Stimulated activated CD8-positive, alpha-beta memory T cell treated with anti-CD3 and anti-CD28 coated beads, Interleukin-7, amount 100 ng/mL, for 48 hours (primary cell): Measurements from ENCODE around the gene LRFN4.
A peak's percentile ranks its signal among the peaks of the same experiment; 100 is the strongest.

Source experiments
- DNase-seq, 2 donors: peaks; one replicate each; pipeline ENCODE4 v3.0.0-alpha.2; 2020; ENCODE audit warnings: low read depth in 1 of 2; ENCODE audit errors: extremely low read depth in 1 of 2

LRFN4 gene

DNA sequence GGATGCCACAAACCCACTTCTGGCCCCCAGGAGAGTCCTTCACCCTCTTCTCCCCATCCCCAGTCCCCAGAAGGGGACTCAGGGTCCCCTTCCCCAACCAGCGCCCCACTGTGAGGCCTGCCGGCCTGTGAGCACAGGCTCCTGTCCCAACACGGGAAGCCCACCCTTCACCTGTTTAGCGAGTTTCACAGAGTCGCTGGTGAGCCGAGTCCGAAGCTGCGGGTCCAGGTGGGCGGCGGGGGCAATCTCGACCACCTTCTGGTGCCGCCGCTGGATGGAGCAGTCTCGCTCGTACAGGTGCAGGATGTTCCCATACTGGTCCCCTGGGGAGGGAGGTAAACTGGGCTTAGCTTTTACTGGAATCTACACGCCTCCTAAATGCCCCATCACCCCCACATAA is 13.3 kb downstream of the LRFN4 start:
- no peak for DNase-seq

GRCh38 chr11:66870616-66871520 is 14.0 kb downstream of the LRFN4 start:
- DNase-seq = no peak

GRCh38 chr11:66871521-66871901 is 14.6 kb downstream of the LRFN4 start:
- DNase-seq = no peak

GRCh38 chr11:66874232-66874631 is 17.4 kb downstream of the LRFN4 start:
- no peak for DNase-seq

DNA sequence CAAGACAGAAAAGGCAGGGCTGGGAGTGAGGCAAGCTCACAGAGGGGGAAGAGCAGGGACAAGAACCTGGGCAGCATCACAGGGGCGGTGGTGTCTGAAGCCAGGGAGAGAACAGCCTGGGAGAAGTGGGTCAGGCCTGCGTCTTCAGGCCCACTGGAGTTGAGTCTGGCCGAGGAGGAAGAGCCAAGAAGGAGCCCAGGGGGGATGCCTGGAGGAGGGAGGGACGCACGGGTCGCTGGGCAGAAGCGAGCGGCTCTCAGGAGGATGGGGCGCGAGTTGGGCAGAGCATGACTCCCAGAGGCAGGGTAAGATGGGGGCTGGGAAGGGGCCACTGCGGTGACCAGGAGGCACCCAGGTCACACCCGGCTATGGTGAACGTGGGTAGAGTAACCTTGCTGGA is 18.5 kb downstream of the LRFN4 start:
- DNase-seq = no peak

- DNase-seq = no peak
Observed at GRCh38 chr11:66877588-66878385, 20.9 kb downstream of the LRFN4 start.

- DNase-seq = no peak
Observed at GRCh38 chr11:66878474-66878873, 21.6 kb downstream of the LRFN4 start.

- DNase-seq = no peak
Observed at GRCh38 chr11:66879000-66879399, 22.1 kb downstream of the LRFN4 start.

DNA sequence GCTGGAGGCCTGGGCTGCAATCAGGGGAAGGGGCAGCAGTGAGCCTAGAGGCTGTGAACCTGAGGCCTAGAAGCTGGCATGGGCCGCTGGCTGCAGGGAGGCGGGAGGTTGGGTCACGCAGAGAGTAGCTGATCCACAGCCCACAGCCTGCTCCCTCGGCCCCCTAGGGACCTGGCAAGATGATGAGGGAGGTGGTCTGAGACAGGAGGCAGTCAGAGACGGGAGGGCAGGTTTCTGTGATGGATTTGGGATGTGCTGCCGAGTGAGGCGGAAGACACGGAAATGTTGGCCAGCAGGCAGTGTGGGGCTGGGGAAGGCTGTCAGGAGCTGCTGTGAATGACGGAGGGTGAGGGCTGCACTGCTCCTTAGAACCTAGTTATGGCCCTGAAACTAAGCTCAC is 22.7 kb downstream of the LRFN4 start:
- DNase-seq = no peak

GRCh38 chr11:66879999-66880398 is 23.1 kb downstream of the LRFN4 start:
- DNase-seq = no peak

DNA sequence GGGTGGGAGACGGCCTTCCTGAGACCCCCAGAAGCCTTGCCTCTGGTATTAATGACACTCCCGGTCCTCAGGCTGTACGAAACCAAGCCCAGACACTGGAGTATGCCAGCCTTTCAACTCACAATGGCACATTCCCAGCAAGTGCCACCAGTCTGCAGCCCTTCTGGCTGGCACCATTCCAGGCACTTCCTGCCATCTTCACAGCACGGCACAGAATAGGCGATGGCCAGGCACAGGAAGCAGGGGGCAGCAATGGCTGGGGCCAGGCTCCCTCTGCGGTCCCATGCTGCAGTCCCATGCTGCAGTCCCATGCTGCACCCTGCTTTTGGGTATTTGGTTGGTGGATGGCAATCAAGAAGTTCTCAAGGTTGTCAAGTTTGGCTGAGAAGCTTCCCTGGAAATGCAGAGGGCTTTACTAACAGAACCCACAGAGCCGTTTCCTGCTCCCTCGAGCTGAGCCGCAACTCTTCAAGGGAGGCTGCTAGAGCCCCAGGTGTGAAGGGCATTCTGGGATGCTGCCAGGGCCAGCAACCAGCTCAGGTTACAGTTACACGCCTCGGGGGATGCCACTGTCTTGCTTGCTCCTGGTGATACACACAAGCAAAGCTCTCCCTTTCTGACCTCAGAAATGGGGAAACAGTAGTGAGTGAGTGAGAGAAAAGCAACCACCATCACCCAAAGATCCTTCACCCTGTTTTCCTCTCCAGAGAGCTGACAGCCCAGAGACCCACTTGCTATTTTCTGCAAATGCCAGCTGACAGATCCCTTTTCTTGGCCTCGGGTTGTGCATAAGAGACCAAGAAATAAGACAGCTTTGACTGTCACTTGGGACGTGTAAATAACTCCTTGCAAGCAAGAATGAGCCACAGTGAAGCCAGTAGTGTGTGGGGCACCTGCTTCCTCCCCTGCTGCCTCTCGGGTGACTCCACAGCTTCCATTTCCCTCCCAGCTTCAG is 23.9 kb downstream of the LRFN4 start:
- no peak for DNase-seq

DNA sequence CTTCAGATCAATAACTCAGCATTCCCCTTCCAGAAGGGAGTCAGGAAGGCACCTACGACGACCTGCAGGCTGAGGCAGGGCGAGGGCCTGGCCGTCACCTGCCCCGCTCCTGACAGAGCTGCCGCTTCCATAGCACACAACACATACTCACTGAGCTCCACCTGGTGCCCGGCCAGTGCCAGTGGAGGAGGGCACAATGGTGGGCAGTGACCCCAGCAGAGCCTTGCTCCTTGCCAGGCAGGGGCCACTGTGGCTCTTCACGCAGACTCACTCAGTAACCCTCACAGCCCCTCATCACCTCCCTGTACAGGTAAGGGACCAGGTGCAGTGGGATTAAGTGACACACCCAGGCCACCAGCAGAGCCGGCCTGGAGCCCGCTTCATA is 24.6 kb downstream of the LRFN4 start:
- no peak for DNase-seq

- DNase-seq = no peak
Observed at GRCh38 chr11:66881927-66882452, 25.1 kb downstream of the LRFN4 start.

DNA sequence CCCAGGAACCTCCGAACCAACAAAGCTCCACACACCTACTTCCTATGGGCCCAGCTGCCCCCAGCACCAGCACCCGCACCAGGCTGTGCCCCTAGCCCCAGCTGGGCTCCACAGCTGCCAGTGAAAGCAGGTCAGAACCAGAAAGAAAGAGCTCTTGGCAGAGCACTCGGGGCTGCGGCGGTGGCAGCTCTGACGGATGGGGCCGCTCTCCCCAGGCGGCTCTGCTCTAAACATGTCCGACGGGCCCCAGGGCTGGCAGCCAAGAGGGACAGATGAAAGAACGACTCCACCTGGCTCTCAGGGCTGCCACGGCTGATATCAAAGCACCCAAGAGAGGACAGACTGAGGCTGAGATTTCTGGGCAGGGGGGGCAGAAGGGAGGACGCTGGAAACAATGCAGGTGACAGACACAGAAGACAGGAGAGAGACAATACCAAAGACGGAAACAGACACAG is 25.7 kb downstream of the LRFN4 start:
- no peak for DNase-seq

- peak in 1 of 2 donors; percentile 47 for DNase-seq
Observed at GRCh38 chr11:66883016-66883965, 26.4 kb downstream of the LRFN4 start.

DNA sequence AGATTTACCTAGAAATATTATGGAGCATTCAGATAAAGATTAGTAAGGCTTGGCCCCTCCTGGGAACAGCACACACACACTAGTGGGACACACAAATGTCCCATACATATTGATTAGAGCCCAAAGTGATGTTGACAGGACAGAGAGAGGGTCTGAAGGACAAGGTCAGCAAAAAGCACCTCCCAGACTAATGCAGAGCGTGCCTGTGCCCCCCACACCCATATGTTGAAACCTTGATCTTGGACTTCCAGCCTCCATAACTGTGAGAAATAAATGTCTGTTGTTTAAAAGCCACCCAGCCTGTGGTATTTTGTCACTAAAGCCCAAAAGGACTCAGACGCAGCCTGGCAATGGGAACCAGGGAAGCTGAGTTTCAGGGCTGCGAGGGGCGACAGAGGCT is 27.6 kb downstream of the LRFN4 start:
- DNase-seq = no peak

DNA sequence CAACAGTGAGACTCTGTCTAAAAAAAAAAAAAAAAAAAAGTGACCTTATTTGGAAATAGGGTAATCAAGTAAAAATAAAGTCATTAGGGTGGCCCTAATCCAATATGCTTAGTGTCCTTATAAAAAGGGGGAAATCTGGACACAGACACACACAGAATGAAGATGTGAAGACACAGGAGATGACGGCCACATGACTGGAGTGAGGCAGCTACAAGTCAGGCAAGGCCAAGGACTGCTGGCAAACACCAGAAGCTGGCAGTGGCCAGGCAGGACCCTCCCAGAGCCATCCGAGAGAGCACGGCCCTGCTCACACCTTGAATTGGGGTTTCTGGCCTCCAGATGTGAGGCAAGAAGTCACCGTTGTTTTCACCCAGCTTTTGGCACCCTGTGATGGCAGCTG is 28.6 kb downstream of the LRFN4 start:
- no peak for DNase-seq

DNA sequence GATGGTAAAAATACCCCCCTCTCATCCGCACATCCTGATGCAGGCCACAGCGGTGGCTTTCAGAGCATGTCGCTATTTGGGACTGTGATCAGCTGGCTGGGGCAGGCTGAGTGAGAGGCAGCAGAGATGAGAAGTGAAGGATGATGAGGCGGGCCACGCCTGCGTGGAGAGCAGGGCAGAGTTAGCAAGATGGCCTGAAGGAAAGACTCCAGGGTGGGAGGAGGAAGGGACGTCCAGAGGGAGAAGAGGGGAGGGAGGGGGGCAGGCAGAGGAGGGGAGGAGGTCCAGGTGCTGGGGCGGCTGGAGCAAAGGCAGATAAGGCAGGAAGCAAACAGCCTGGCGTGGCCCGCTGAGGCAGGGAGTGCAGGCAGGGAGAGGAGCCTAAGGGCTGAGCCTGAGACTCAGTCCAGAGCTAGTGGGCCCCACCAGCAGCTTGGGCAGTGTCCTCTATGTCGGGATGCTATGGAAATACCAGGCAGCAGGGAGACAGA is 29.1 kb downstream of the LRFN4 start:
- DNase-seq = no peak

DNA sequence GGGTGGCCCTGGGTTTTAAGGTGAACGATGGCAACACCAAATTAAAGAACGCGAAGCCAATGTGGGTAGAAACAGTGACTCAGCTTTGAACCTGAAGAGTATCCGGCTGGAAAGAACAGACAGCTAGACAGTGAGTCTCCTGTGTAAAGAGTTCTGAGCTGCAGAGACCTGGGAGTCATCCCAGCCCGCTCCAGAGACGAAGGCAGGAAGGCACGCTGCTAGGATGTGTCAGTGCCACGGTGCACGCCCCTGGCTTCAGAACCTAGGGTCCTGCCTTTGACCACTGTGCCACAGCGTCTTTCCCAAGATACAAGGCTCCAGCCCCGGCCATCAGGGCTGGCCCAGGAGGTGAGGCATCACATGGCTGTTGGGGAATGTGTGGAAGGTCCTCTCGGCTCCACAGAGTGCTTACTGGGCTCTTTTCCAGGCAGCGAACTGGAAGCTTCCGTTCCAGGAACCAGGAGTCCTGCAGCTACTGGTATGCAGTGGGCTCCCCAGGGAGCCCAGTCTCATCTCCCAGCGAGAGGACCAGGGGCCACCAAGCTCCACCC is 29.9 kb downstream of the LRFN4 start:
- DNase-seq = no peak
